ENCODE results near the gene ADGRD1. TPM values are rescaled to one million over a fixed set of nuclear protein-coding genes. Genes with fewer than 3 reads are reported as not detected.

ADGRD1 gene
- total RNA-seq, 1 donor from 2014 or later: 0.17 TPM

- DNase-seq: no peak
Measured at GRCh38 chr12:131044760-131045381, 91.2 kb downstream of the ADGRD1 start.

GRCh38 chr12:131045705-131046460 lies 92.2 kb downstream of the ADGRD1 start:
- DNase-seq: no peak

GRCh38 chr12:131046813-131047788 lies 93.4 kb downstream of the ADGRD1 start:
- DNase-seq: no peak

GRCh38 chr12:131047789-131048610 lies 94.3 kb downstream of the ADGRD1 start:
- DNase-seq: no peak

GRCh38 chr12:131048611-131048990 lies 94.9 kb downstream of the ADGRD1 start:
- DNase-seq: no peak

- no peak for DNase-seq
Measured at GRCh38 chr12:131049002-131049401, 95.3 kb downstream of the ADGRD1 start.

GRCh38 chr12:131049549-131050339 lies 96.0 kb downstream of the ADGRD1 start:
- peak; percentile 24 for DNase-seq

- peak; percentile 2 for DNase-seq
Measured at GRCh38 chr12:131050463-131051154, 96.9 kb downstream of the ADGRD1 start.

GRCh38 chr12:131051155-131051473 lies 97.4 kb downstream of the ADGRD1 start:
- no peak for DNase-seq

GRCh38 chr12:131052063-131052781 lies 98.5 kb downstream of the ADGRD1 start:
- no peak for DNase-seq

- DNase-seq: no peak
Measured at GRCh38 chr12:131052929-131053328, 99.2 kb downstream of the ADGRD1 start.

GRCh38 chr12:131053567-131053966 lies 99.9 kb downstream of the ADGRD1 start:
- DNase-seq: no peak

- DNase-seq: no peak
Measured at GRCh38 chr12:131054345-131055092, 100.8 kb downstream of the ADGRD1 start.

GRCh38 chr12:131055093-131055465 lies 101.4 kb downstream of the ADGRD1 start:
- DNase-seq: no peak

GRCh38 chr12:131055596-131056233 lies 102.0 kb downstream of the ADGRD1 start:
- DNase-seq: no peak

GRCh38 chr12:131056626-131057025 lies 102.9 kb downstream of the ADGRD1 start:
- no peak for DNase-seq

- no peak for DNase-seq
Measured at GRCh38 chr12:131057211-131057721, 103.6 kb downstream of the ADGRD1 start.

GRCh38 chr12:131057722-131058515 lies 104.2 kb downstream of the ADGRD1 start:
- no peak for DNase-seq
